HG02981 (cell line): ENCODE results near the gene TMEM236.
"Not testable (repeated sequence)": the region's sequence is repeated elsewhere in the genome, so short reads cannot be mapped to it uniquely, and the experiment has no call there.

Experiments
- ATAC-seq: cut with Tn5 transposase; IDR thresholded peaks from one replicate; pipeline ENCODE4 v1.9.1; 2021; ENCODE audit warnings: mild to moderate bottlenecking, moderate library complexity; ENCODE audit not compliant: unreplicated experiment

TMEM236 gene, protein sequence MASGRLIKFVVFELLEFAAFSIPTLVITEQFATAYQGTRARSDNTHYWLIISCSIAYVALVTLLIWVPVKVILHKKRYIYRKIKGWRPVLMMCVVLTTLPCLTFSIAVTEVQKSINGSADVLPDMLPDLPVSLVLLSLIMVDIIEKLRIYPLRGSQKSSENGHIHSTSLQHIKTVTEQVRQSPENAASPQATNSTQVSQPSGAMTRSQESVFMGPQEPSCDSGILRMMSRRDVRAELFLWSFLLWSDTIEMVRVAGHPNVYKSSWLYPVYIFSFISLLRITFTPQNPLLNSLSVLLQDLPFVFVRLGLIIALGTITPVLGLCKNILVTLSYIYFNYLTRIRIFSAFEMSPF

DNA sequence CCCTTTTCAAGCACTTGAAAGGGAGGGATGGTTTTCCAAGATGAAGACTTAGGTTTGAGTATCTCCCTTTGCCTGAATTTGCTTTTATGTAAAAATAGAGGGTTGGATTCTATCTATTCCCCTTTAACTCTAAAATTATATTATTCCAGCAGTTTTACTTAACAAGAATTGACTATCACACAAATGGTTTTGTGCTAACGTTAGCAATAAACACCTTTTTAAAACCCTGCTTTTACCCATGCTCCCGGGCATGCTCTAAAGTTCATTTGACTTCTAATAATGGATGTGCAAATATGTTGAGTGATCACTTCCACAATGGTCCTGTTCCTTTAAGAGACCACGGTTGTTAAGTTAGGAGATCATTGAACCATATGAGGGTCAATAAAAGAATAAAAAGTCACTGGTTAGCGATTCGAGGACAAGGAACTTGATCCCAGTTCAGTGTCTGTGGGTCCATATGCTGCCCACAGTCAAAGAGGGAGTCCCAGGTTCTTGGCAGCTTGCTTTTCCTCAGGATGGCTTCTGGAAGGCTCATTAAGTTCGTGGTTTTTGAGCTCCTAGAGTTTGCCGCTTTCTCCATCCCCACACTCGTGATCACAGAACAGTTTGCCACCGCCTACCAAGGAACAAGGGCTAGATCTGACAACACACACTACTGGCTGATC is at the start of gene TMEM236:
TMEM236 (plus strand) TSS at position 421 of the 665 bp plus-strand sequence; CDS start at position 516, 95 bp downstream.
- no peak for ATAC-seq

DNA sequence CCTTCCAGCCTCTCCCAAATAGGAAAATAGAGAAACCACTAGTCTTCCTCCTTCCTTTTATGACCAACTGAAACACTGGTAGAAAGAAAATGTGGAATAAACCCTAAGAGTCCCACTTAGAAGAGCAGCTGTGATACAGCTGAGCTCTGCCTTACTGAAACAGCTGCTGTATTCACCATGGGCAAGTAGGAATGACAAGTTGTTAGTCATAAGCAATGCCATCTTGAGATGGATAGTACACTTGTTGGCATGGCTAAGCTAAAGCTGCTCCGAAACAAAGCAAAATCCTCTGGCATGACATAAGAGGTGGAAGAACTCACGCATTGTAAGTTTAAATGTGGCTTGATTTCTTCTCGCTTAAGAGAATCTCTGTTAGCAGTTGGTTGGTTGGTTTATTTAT is 48.3 kb upstream of the TMEM236 start:
- no peak for ATAC-seq

DNA sequence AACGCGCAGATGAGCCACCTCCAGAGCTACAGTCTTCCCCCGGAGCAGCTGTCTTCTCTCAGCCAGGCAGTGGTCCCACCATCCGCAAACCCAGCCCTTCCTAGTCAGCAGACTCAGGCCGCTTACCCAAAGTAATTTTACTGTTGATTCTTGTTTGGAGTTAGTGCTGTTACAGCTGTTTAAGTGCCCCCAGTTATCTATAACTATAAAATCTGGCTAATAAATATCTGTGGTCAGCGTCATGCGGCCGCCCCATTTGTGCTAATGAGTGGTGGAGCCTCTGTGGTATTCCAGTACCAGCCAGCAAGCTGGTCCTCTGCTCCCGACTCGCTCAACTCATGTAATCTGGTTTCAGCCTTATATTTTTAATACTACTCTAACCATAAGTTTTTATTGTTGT is 43.2 kb upstream of the TMEM236 start:
- no peak for ATAC-seq

DNA sequence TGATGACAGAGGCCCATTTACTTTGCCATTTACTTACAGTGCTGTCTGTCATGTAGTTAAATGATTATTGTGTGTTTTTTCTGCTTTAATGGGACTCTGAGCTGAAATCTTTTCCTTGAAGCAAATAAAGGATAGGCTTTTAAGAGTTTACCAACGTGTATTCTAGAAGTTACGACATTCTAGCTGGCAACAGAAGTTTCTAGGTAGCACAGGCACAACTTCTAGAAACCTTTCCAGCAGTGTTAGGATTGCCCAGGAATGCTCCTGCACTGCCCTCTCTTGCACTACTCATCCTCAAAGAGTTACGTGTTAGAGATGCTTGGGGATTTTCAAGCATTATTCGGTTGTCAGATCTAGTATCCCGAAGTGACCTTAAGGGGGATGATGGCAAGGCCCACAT is 42.5 kb upstream of the TMEM236 start:
- ATAC-seq: no peak

DNA sequence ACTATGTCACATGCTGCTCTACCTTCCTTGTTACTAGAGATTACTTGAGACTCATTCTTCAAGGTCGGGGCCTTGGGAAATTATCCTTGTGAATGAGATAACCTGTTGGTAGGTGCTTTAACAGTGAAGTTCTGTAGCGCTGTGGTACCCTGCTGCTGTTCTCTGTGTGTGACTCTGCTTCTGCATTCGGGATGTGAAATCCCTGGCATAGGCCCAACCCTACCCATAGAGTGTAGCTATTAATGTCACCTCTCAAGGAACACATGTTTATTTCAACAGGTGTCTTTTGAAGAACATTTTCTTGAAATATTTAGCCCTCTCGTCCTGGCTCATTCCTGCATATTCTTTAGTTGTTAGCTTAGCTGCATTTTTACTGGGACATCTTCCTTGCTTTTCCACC is 41.8 kb upstream of the TMEM236 start:
- no peak for ATAC-seq

DNA sequence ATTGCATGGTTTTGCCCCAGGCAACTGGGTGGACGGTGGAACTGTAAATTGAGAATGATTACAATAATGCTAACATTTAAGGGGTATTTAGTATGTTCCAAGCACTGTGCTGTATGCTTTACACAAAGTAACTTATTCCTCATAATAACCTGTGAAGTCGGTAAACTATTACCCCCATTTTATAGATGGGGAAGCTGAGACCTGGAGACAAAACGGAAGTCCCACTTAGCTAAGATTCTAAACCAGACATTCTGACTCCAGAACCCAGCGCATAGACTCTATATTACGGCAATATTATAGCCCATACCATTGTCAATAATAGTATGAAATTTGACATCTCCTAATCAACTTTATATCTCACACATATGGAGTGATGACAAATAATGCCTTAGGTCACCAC is 39.9 kb upstream of the TMEM236 start:
- ATAC-seq: no peak

DNA sequence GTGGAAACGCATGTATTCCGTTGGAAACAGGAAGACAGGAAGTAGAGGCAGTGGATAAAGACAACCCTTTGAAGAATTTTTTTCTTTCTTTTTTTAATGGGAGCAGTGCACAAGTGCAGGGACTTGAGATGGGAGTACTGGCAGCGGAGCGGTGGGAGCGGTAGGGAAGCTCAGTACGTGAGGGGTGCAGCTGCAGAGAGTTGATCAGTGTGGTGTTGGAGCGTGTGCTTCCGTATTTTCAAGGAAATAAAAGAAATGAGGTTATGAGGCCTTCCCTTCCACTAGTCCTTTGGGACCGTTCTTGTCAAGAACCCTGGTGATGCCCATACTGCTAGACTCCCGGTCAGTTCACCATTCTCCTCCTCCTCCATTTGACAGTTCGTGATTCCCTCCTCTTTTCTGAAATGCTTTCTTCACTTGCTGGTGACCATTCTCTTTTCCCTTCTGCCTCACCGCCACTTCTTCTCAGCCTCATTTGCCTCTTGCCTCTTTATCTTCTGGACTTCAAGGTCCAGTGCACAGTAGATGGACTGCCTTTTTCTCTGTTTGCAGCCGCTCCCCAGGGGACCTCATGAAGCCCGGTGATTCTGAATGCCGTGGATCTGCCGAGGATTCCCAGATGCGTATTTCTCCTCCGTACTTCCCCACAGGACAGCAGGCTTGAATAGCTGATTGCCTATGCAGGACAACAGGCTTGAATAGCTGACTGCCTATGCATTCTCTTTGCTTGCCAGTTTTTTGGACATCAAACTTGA is 39.1 kb upstream of the TMEM236 start:
- ATAC-seq: no peak

DNA sequence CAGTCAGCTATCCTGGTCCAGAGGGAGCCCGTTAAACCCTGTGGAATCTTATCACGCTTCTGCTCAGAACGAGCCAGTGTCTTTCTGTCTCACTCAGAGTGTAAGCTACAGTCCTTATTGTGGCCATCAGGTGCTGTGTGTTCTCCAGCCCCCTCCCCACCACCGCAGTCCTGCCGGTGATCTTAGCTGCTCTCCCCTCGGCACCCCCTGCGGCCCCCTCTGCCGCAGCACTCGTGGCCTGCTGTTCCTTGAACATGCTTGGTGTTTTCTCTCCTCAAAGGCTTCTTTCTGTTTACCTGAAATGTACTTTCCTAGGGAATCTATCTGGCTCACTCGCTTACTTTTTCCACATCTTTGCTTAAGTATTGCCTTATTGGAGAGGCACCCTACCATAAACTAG is 38.2 kb upstream of the TMEM236 start:
- ATAC-seq: no peak

DNA sequence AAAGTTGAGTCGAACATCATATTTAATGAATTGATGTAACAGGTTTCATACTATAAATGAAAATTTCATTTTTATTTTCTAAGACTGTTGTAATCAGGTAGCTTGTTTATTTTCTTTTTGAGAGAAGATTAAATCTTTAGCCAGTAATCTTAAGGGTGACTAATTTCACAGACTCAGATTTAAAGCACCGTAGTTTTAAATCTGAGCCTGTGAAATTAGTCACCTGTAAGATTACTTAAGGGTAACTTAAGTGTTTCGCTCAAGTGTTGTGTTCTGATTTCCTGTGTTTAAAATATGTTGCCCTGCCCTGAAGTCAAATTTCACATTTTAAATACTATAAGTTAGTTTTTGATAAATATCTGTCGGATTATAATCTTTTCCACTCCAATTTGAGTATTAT is 35.8 kb upstream of the TMEM236 start:
- ATAC-seq: no peak

DNA sequence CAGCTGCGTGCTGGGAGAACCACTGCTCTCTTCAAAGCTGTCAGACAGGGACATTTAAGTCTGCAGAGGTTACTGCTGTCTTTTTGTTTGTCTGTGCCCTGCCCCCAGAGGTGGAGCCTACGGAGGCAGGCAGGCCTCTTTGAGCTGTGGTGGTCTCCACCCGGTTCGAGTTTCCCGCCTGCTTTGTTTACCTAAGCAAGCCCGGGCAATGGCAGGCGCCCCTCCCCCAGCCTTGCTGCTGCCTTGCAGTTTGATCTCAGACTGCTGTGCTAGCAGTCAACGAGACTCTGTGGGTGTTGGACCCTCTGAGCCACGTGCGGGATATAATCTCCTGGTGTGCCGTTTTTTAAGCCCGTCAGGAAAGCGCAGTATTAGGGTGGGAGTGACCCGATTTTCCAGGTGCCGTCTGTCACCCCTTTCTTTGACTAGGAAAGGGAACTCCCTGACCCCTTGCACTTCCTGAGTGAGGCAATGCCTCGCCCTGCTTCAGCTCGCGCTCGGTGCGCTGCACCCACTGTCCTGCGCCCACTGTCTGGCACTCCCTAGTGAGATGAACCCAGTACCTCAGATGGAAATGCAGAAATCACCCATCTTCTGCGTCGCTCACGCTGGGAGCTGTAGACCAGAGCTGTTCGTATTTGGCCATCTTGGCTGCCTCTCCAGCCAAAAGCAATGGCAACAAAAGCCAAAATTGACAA is 29.5 kb upstream of the TMEM236 start:
- ATAC-seq: not testable (repeated sequence)

DNA sequence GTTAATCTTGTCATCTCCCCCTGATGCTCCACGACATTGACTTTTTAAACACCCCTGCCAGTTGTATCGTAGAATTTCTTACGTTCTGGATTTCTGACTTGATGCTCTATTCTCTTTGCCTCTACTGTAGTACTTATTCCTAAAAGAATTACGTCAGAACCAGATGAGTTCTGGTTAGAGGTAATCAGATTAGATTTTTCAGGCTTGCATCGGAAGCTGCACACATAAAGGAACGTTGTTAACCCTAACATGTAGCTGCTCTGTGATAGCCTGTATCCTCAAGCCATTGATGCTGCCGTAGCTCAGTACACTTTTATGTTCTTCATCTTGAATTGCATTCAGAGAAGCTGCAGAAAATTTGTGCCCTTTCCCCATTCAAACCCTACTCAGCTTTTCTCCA is 26.3 kb upstream of the TMEM236 start:
- no peak for ATAC-seq

DNA sequence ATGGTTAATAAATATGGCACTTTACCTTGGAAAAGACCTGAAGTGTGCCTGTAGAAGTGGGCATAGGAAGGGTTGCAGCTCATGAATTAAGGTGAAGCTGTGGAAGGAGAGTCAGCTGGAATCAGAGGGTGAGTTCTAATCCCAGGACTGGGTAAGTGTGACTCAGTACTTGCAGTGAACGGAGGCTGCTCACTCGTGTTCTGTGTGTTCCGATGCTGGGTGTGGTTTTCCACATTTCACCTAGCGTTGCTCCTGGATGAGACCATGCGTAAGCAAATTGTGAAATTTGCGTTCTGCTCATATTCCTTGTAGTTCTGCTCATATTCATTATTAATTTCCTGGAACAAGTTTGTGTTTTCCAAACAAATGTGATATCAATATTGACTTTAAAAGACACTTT is 22.4 kb upstream of the TMEM236 start:
- no peak for ATAC-seq

DNA sequence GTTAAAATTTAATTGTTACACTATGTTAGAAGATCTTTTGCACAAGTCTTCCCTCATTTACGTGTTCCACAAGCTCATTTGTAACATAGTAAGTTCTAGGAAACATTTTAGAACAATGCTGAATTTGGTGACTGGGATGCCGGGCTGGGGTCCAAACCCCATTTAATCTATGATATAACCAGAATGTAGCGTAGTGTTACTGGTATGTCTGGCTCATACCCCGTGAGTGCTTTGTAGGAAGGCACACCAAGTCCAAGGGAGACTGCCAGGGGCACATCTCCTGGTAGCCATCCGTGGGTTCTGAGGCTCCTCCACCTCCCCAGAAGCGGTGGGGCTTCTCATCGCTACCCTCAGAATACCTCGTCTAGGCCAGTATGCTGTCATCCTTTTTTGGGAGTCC is 21.3 kb upstream of the TMEM236 start:
- ATAC-seq: no peak

DNA sequence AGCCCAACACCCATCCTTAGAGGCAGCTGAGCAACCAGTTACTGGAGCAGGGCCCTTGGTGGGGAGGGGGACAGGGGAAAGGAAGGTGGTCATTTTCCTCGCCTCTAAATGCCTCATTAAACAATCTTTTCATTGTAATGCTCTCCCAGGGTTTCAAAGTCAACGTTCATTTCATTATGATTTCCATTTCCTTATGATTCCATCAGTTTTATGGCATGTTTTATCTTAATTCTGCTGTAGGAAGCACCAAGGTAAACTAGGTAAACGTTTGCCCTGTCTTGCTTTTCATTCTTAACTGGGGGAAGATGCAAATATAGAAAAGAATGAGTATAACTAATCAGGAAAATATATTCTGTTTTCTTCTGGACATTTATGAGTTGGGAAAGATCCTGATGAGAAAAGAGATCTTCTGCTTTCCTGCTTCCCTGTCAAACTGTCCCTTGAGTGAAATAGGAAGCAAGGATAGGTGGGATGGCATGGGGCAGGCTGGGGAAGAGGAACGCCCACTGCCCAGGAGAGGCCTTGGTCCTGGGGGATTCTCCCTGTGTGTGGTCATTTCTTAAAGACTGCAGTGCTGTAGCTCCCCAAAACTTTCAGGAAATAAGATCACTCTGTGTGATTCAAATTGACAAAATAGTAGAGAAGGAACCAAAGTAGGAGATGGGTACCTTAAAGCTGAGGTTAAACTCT is 20.5 kb upstream of the TMEM236 start:
- no peak for ATAC-seq

DNA sequence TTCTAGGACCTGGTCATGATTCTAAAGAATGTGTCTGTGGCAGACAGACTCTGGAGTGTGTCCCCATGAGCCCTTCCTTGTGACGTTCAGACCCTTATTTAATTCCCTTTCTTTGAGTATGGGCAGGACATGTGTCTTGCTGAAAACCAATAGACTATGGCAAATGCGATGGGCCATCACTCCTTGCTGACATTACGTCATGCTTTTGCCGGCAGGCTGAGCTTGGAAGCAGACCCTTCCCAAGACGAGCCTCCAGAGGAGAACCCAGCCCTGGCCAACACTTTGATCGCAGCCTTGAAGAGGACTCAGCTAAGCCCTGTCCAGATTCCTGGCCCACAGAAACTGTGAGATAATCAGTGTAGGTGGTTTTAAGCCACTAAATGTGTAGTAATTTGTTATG is 18.4 kb upstream of the TMEM236 start:
- no peak for ATAC-seq

DNA sequence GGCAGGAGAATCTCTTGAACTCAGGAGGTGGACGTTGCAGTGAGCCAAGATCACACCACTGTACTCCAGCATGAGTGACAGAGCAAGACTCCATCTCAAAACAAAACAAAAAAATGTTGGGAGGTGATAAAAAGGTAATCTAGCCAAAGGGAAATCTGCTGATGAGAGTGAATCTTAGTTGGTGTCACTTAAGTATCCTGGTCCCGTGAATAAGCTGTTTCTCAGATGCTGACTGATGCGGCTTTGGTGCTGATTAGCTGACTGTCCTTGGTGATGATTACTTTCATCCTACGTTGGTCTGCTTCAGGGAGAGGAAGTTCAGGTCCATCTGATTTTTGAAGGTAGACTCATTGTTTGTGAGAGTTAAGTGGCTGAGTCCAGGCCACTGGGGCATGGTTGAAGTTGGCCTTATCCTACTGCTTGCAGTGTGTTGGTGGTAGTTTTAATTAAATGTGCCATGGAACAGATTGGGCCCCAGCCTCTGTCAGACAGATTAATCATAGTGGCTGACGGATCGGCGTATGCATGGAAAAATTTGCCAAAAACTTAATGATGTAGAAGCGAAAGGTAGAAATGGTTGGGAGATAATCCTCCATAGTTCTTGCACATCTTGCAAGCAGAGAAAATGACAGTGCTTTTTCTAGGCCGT is 17.4 kb upstream of the TMEM236 start:
- no peak for ATAC-seq

DNA sequence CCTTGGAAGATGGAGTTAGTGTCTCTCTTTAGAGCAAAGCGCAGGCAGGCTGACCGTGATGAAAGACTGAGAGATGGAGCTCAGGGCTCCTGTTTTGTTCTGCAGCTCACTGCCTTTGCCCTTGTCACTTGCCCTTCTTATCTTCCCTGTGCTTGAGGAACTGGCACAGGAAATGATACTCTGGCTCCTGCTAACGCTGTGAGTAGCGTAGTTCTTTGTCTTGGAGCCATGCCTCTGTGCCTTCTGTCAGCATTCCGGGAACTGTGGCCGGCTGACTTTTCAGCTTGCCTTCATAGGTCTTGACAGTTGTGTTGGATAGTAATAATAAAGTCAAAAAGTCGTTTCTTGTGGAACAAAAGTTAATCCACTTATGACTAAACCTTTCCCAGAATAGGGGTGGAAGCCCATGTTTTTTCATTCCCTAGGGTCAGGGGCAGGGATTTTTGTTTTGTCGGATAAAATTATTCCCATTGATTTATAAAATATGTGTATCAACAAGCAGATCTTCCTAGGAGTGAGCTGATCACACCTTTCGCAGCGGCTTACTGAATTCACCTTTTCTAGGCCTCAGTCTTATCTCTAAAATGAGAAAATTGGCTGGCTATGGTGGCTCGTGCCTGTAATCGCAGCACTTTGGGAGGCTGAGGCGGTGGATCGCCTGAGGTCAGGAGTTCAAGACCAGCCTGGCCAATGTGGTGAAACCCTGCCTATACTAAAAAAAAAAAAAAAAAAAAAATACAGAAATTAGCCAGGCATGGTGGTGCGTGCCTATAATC is 16.6 kb upstream of the TMEM236 start:
- ATAC-seq: no peak

DNA sequence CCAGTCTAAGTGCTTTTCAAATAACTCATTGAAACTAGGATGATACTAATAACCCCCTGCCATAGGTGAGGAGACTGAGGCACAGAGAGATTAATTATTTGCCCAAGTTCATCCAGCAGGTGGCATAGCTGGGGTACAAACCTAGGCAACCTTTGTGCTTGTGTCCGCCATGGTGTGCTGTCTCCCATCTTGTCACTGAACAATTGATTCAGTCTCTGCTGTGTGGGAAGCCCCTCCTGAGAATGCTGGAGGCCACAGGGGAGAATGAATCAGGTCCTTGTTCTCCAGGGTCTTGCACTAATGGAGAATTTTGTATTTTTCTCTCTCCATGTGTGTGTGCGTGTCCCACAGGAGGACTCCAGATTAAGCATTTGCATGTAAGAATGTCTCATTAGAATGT is 15.8 kb upstream of the TMEM236 start:
- no peak for ATAC-seq
